Activated naive CD8-positive, alpha-beta T cell treated with anti-CD3 and anti-CD28 coated beads, Interleukin-2, amount 50 U/mL, for 24 hours (primary cell): ENCODE results near the gene IFITM5.

Experiments used
- ATAC-seq: fragments of 150-1000 bp; cut with Tn5 transposase; one replicate; pipeline ENCODE4 v1.10.0; 2021
- DNase-seq: peaks from one replicate; pipeline ENCODE4 v3.0.0; 2021
- H3K27ac Mint-ChIP-seq: one replicate; pipeline ENCODE4 v1.8.0; 2021; ENCODE audit warnings: mild to moderate bottlenecking, mixed read lengths
- H3K27me3 Mint-ChIP-seq: one replicate; pipeline ENCODE4 v1.8.0; 2021; ENCODE audit warnings: mixed read lengths
- H3K36me3 Mint-ChIP-seq: one replicate; pipeline ENCODE4 v1.8.0; 2021; ENCODE audit warnings: low read depth, mixed read lengths
- H3K4me1 Mint-ChIP-seq: one replicate; pipeline ENCODE4 v1.8.0; 2021; ENCODE audit warnings: mixed read lengths
- H3K4me3 Mint-ChIP-seq: one replicate; pipeline ENCODE4 v1.8.0; 2021; ENCODE audit warnings: mild to moderate bottlenecking, moderate library complexity, mixed read lengths
- H3K9me3 Mint-ChIP-seq: one replicate; pipeline ENCODE4 v1.8.0; 2021; ENCODE audit warnings: mixed read lengths

Gene IFITM5

DNA sequence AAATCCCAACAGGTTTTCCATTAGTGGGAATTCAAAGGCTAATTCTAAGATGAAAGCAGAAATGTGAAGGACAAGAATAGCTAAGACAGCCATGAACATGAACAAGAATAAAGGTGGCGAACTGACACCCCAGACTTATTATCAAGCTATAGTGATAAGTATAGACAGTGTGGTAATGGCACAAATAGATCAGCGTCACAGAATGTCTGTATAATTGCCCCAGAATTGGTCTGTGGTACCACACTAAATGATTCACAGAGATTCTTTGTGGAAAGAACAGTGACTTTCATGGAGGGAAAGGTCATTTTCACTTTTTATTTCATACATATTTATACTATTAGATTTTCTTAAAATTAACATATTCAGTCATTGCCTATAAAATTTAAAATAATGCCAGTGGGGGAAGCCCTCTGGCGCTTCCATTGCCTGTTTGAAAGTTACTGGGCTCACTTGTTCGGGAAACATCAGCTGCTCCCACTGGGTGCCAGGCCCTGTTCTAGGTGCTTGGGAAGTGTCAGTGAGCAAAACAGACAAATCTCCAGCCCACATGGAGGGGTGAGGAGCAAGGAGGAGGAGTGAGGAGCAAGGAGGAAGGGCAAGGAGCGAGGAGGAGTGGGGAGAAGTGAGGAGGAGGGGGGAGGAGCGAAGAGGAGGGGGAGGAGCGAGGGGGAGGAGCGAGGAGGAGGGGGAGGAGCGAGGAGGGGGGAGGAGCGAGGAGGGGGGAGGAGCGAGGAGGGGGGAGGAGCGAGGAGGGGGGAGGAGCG, 32.5 kb downstream of the IFITM5 start:
- no peaks in the 10 kb centered on the region for H3K9me3 Mint-ChIP-seq
- peak overlapping the region; percentile 95 for H3K27ac Mint-ChIP-seq
- H3K27me3 Mint-ChIP-seq = no peaks in the 10 kb centered on the region
- ATAC-seq = peak; percentile 87
- H3K4me3 Mint-ChIP-seq = peak overlapping the region; percentile 65
- peaks cover 49% of the 10 kb centered on the region for H3K4me1 Mint-ChIP-seq
- H3K36me3 Mint-ChIP-seq = peaks cover 2% of the 10 kb centered on the region
- peak; percentile 52 for DNase-seq

GRCh38 chr11:261624-262023, 37.7 kb downstream of the IFITM5 start:
- Mint-ChIP-seq H3K4me3 (no peak overlapping the region), H3K4me1 (peaks cover 22% of the 10 kb centered on the region), H3K27ac (no peak overlapping the region), H3K36me3 (no peaks in the 10 kb centered on the region), H3K9me3 (peaks cover 4% of the 10 kb centered on the region), H3K27me3 (no peaks in the 10 kb centered on the region)
- ATAC-seq (no peak), DNase-seq (no peak)

DNA sequence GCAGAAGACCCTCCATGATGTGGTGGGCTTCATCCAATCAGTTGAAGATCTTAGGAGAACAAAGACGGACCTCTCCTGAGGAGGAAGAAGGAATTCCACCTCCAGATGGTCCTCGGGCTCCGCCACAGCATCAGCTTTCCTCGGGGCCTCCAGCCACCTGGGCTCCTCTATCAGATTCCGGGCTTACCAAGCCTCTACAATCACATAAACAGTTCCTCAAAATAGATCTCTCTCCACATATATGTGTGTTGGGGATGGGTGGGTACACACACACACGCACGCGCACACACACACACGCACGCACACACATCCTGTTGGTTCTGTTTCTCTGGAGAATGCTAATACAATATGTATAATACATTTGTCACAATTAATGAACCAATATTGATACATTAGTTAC, 39.9 kb downstream of the IFITM5 start:
- no peak overlapping the region for H3K4me3 Mint-ChIP-seq
- no peak overlapping the region for H3K27ac Mint-ChIP-seq
- H3K36me3 Mint-ChIP-seq = no peaks in the 10 kb centered on the region
- no peak for ATAC-seq
- DNase-seq = no peak
- peaks cover 4% of the 10 kb centered on the region for H3K9me3 Mint-ChIP-seq
- H3K4me1 Mint-ChIP-seq = peaks cover 12% of the 10 kb centered on the region
- H3K27me3 Mint-ChIP-seq = no peaks in the 10 kb centered on the region

- no peaks in the 10 kb centered on the region for H3K27me3 Mint-ChIP-seq
- ATAC-seq = no peak
- peaks cover 11% of the 10 kb centered on the region for H3K4me1 Mint-ChIP-seq
- peaks cover 4% of the 10 kb centered on the region for H3K9me3 Mint-ChIP-seq
- H3K27ac Mint-ChIP-seq = no peak overlapping the region
- H3K36me3 Mint-ChIP-seq = peaks cover 8% of the 10 kb centered on the region
- H3K4me3 Mint-ChIP-seq = no peak overlapping the region
- no peak for DNase-seq
These were observed 41.4 kb downstream of the IFITM5 start for GRCh38 chr11:257766-258493.

DNA sequence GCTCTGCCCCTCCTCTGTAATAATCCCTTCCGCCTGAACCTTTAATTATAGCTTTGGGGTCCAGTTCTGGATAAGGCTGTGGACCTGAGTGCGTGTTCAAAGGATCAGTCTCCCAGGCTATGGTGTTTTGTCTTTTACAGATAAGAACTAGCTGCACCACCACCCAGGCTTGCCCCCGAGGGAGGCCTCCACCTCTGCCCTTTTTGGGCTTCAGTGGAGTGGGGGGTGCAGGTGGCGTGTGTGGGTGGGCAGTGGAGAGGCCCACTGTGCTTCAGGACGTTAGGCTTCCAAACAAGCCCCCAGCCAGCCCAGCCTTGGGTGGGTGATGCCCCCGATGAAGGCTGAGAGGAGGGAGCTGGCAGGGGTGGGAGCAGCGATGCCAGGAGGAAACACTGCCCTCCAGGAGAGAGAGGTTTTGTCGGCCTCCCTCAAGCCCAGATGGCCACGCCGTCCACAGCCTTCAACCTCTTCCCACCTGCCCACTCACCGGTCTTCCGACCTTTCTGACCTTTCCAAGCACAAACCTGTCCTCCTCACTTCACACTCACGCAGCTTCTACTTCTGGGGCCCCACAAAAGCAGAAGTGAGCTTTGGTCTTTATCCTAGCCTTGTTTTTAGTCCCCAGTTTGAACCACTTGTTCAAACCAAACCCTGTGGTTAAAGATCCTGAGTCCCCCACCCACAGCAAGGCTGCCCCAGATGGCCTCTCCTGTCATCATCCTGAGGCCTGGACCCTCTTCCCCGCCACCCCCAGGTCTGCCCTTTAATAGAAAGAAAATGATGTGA, 42.2 kb downstream of the IFITM5 start:
- no peak for ATAC-seq
- no peak overlapping the region for H3K4me3 Mint-ChIP-seq

GRCh38 chr11:255816-256215, 43.5 kb downstream of the IFITM5 start:
- DNase-seq = no peak
- Mint-ChIP-seq H3K4me1 (peaks cover 9% of the 10 kb centered on the region), H3K27ac (no peak overlapping the region), H3K9me3 (no peaks in the 10 kb centered on the region), H3K36me3 (peaks cover 22% of the 10 kb centered on the region), H3K4me3 (no peak overlapping the region), H3K27me3 (no peaks in the 10 kb centered on the region)
- ATAC-seq = no peak

More for the DNA sequence above, 42.2 kb downstream of the IFITM5 start:
- peaks cover 10% of the 10 kb centered on the region for H3K4me1 Mint-ChIP-seq
- H3K36me3 Mint-ChIP-seq = peaks cover 11% of the 10 kb centered on the region
- H3K27me3 Mint-ChIP-seq = no peaks in the 10 kb centered on the region
- H3K9me3 Mint-ChIP-seq = peaks cover 4% of the 10 kb centered on the region
- DNase-seq = no peak
- no peak overlapping the region for H3K27ac Mint-ChIP-seq

- no peak overlapping the region for H3K4me3 Mint-ChIP-seq
- H3K9me3 Mint-ChIP-seq = no peaks in the 10 kb centered on the region
- no peak overlapping the region for H3K27ac Mint-ChIP-seq
- no peak for ATAC-seq
- H3K36me3 Mint-ChIP-seq = peaks cover 27% of the 10 kb centered on the region
- H3K27me3 Mint-ChIP-seq = no peaks in the 10 kb centered on the region
- H3K4me1 Mint-ChIP-seq = peaks cover 14% of the 10 kb centered on the region
- no peak for DNase-seq
These were observed 44.1 kb downstream of the IFITM5 start for GRCh38 chr11:255176-255575.

- DNase-seq = no peak
- H3K36me3 Mint-ChIP-seq = peaks cover 34% of the 10 kb centered on the region
- H3K4me3 Mint-ChIP-seq = no peak overlapping the region
- ATAC-seq = no peak
- no peaks in the 10 kb centered on the region for H3K27me3 Mint-ChIP-seq
- H3K9me3 Mint-ChIP-seq = no peaks in the 10 kb centered on the region
- peaks cover 17% of the 10 kb centered on the region for H3K4me1 Mint-ChIP-seq
- no peak overlapping the region for H3K27ac Mint-ChIP-seq
These were observed 45.4 kb downstream of the IFITM5 start for GRCh38 chr11:253886-254270.

DNA sequence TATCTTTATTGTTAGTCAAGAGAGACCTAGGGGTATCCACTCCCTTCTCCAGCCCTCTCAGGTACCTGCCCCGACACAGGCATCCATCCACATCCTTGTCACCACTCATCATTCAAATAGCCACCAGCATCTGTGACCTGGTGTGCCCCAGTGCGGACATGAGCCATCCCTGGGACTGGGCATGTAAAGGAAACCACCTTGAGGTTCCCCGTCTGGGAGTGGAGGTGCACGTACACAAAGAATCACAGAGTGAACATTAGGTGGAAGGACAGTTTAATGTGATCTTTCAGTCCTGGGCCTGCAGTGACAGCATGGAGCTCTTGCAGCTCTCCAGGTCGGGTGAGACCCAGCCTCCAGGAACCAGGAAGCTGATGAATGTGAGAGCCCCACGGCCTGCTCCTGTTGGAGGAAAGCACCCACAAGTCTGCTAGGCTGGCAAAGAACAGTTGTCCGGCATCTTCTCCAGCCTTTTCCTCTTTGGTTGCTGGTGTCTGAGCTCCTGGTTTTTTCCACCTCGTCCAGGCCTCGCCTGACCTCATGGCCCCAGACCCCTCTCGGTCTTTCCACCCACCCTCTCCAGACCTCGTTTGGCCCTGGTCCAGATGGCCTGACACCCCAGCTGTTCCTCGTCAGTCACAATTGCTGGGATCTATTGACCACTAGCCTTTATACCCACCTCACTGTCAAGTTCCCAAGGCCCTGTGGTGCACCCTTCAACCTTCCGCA, 46.0 kb downstream of the IFITM5 start:
- no peak overlapping the region for H3K27ac Mint-ChIP-seq
- no peak for ATAC-seq

DNA sequence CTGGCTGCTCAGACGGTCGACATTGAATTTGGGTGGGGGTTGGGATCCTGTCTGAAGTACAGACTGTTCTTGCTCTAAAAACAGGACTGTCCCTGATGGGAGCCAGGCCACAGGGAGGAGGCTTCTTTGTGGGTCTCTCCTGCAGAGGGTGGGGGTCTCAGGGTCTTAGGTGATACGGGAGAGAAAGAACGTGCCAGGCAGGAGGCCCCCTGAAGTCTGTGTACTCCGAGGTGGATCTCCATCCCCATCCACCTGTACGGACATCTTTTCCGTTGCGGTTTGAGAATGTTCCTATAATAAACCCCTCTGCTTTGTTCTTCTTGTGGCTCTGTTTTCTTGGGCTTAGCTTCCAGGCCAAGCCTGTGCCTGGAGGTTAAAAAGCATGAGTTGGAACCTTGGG, 46.7 kb downstream of the IFITM5 start:
- no peak for ATAC-seq
- Mint-ChIP-seq H3K27ac (no peak overlapping the region), H3K36me3 (peaks cover 46% of the 10 kb centered on the region), H3K9me3 (no peaks in the 10 kb centered on the region), H3K4me3 (no peak overlapping the region), H3K4me1 (peaks cover 26% of the 10 kb centered on the region), H3K27me3 (no peaks in the 10 kb centered on the region)
- no peak for DNase-seq

More for the DNA sequence above, 46.0 kb downstream of the IFITM5 start:
- Mint-ChIP-seq H3K27me3 (no peaks in the 10 kb centered on the region), H3K36me3 (peaks cover 40% of the 10 kb centered on the region), H3K9me3 (no peaks in the 10 kb centered on the region), H3K4me3 (no peak overlapping the region), H3K4me1 (peaks cover 22% of the 10 kb centered on the region)
- DNase-seq = no peak

DNA sequence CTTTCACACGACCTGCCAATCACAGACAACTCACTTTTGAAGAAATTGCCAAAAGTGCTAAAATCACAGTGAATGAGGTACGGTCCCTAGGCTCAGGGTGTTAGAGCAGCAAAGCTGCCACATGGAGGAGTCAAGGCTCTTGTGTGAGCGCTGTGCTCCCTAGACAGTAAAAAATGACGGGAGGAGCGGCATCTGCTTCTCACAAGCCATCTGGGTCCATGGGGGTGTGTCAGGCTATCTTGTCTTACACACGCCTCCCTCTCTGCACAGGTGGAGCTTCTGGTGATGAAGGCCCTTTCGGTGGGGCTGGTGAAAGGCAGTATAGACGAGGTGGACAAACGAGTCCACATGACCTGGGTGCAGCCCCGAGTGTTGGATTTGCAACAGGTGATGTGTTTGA, 47.8 kb downstream of the IFITM5 start:
- ATAC-seq (no peak), DNase-seq (no peak)
- Mint-ChIP-seq H3K4me1 (peaks cover 23% of the 10 kb centered on the region), H3K36me3 (peaks cover 56% of the 10 kb centered on the region), H3K9me3 (no peaks in the 10 kb centered on the region), H3K27me3 (no peaks in the 10 kb centered on the region), H3K4me3 (no peak overlapping the region), H3K27ac (no peak overlapping the region)

GRCh38 chr11:250740-251299, 48.5 kb downstream of the IFITM5 start:
- H3K4me3 Mint-ChIP-seq = no peak overlapping the region
- peaks cover 61% of the 10 kb centered on the region for H3K36me3 Mint-ChIP-seq
- ATAC-seq (peak; percentile 78), DNase-seq (peak; percentile 81)
- no peaks in the 10 kb centered on the region for H3K27me3 Mint-ChIP-seq
- no peaks in the 10 kb centered on the region for H3K9me3 Mint-ChIP-seq
- H3K27ac Mint-ChIP-seq = peak overlapping the region; percentile 33
- peaks cover 23% of the 10 kb centered on the region for H3K4me1 Mint-ChIP-seq

GRCh38 chr11:250274-250673, 49.1 kb downstream of the IFITM5 start:
- Mint-ChIP-seq H3K4me1 (peaks cover 25% of the 10 kb centered on the region), H3K36me3 (peaks cover 65% of the 10 kb centered on the region), H3K27me3 (no peaks in the 10 kb centered on the region), H3K4me3 (no peak overlapping the region), H3K27ac (peak overlapping the region; percentile 33), H3K9me3 (no peaks in the 10 kb centered on the region)
- no peak for ATAC-seq
- no peak for DNase-seq

DNA sequence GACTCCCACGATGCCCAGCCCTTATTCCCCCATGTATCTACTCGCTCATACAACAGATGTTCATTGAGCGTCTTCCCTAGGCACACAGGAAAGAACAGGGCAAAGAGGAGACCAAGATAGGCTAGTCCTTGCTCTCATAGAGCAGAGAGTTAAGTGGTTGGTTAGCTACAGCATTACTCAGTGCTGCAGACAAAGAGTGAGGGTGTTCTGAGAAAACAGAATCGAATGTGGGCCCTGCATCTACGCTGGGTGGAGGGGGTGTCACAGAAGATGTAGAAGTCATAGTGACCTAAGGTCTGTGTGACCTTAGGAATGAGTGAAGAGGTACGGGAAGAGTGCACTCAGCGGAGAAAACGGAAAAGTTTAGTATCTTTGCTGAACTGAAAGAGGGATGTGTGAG, 50.3 kb downstream of the IFITM5 start:
- Mint-ChIP-seq H3K9me3 (no peaks in the 10 kb centered on the region), H3K36me3 (peaks cover 75% of the 10 kb centered on the region), H3K4me3 (no peak overlapping the region), H3K27ac (peak overlapping the region; percentile 29), H3K4me1 (peaks cover 30% of the 10 kb centered on the region), H3K27me3 (no peaks in the 10 kb centered on the region)
- DNase-seq (no peak), ATAC-seq (peak; percentile 62)
